ENCODE data around the gene DCAKD. TPM values are rescaled to one million over a fixed set of nuclear protein-coding genes. Genes with fewer than 3 reads are reported as not detected.

Gene DCAKD
- total RNA-seq, 1 experiment from 2014 or later, result 31.9 TPM

DNA sequence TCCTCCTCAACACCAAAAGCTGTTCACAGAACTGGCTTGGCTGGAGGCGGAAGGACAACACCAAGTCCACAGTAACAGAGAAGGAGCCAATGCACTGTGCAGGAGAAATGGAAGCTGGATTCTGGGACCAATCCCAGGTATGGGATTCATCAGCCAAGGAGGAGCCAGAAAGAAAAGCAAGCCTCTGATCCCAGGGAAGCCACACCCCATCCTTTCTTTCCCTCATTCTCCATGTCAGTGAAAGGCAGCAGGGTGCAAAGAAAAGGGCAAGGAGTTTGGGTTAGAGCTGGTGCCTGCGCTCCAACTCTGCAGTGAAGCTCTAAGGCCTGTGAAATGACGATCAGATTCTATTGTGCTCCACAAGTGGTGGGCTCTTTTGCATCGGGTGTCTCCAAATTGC, 11.0 kb downstream of the DCAKD start (continued):
- TF ChIP-seq SP1 (IDR thresholded peaks at IDR 0.05; ENCODE audit: low read depth) (no peak), RAD21 (IDR thresholded peaks at IDR 0.05; ENCODE audit: low read depth) (no peak), ZFX (IDR thresholded peaks at IDR 0.05) (no peak)
- TF ChIP-seq, protein P1, sequence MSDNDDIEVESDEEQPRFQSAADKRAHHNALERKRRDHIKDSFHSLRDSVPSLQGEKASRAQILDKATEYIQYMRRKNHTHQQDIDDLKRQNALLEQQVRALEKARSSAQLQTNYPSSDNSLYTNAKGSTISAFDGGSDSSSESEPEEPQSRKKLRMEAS (IDR thresholded peaks at IDR 0.05), result no peak

DNA sequence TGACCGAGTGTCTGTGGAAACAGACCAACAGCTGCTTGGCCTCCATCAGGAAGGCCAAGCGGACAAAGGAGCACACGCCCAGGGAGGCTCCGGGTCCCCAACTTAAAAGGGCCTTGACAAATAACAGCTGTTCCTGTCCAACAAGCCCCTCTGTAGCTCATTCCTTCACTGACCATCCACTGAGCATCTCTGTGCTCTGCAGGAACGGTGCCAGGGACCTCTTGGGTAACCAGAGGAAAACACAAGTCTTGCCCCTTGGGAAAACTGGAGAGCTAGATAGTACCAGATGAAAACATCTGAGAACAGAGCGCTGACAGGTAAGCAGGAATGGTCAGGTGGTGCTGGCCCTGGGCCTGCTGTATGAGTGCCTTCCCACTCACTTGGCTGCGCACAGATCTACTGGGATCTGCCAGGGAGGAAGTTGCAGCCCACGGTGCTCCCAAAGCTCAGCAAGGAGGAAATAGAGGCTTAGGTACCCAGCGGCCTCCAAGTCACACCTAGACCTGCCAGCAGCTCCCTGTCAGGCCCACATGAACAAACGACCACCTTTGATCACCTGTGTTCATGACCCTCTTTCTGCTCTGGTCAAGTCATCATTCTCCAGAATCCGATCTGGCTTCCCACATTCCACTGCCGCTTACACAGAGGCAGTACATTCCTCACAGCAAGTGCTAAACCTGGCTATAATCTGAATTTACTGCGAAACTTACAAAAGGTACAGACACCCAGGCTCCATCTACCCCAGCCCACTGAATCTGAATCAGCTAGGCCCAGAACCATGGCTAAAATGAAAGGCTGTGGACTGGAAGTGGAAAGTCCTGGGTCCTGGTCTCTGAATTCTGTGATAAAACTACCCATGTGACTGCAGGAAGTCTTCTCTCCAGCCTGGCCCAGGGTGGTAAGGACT, 12.5 kb downstream of the DCAKD start:
- intact Hi-C loops (cut with micrococcal nuclease), result no loop called here
- H3K9ac ChIP-seq (ENCODE audit: low read length), result no peak overlapping the region
- no peak overlapping the region for H2AFZ ChIP-seq (ENCODE audit: low read depth, low read length, poor library complexity, severe bottlenecking)

More for the DNA sequence above, 12.5 kb downstream of the DCAKD start:
- TF ChIP-seq ZFX (IDR thresholded peaks at IDR 0.05) (no peak), POLR2A (IDR thresholded peaks at IDR 0.05; ENCODE audit: borderline replicate concordance, extremely low read depth, insufficient read depth, insufficient read length) (no peak), EZH2phosphoT487 (IDR thresholded peaks at IDR 0.05; ENCODE audit: borderline replicate concordance) (no peak), RAD21 (IDR thresholded peaks at IDR 0.05; ENCODE audit: low read depth) (no peak), CBX3 (IDR thresholded peaks at IDR 0.05; ENCODE audit: low read depth) (no peak), SIN3A (IDR thresholded peaks at IDR 0.05; ENCODE audit: low read depth) (no peak), EGR1 (IDR thresholded peaks at IDR 0.05; ENCODE audit: low read depth) (no peak), ELF1 (IDR thresholded peaks at IDR 0.05; ENCODE audit: borderline replicate concordance, low read depth) (no peak), TCF7L2 (IDR thresholded peaks at IDR 0.05; ENCODE audit: borderline replicate concordance, extremely low read depth, insufficient read depth, insufficient read length) (no peak), YY1 (IDR thresholded peaks at IDR 0.05; ENCODE audit: extremely low read depth, insufficient replicate concordance, low read depth, low read length) (no peak), FOSL1 (IDR thresholded peaks at IDR 0.05; ENCODE audit: low read depth) (no peak), ZNF274 (IDR thresholded peaks at IDR 0.05; ENCODE audit: low read depth, low read length) (no peak), EZH2 (IDR thresholded peaks at IDR 0.05) (no peak), POLR2AphosphoS5 (IDR thresholded peaks at IDR 0.05; ENCODE audit: low read depth, low read length) (no peak), SRF (IDR thresholded peaks at IDR 0.05; ENCODE audit: low read depth) (no peak), JUND (IDR thresholded peaks at IDR 0.05) (no peak)
- TF ChIP-seq, protein P2, sequence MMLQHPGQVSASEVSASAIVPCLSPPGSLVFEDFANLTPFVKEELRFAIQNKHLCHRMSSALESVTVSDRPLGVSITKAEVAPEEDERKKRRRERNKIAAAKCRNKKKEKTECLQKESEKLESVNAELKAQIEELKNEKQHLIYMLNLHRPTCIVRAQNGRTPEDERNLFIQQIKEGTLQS (IDR thresholded peaks at IDR 0.05), result no peak
- TF ChIP-seq, protein P3, sequence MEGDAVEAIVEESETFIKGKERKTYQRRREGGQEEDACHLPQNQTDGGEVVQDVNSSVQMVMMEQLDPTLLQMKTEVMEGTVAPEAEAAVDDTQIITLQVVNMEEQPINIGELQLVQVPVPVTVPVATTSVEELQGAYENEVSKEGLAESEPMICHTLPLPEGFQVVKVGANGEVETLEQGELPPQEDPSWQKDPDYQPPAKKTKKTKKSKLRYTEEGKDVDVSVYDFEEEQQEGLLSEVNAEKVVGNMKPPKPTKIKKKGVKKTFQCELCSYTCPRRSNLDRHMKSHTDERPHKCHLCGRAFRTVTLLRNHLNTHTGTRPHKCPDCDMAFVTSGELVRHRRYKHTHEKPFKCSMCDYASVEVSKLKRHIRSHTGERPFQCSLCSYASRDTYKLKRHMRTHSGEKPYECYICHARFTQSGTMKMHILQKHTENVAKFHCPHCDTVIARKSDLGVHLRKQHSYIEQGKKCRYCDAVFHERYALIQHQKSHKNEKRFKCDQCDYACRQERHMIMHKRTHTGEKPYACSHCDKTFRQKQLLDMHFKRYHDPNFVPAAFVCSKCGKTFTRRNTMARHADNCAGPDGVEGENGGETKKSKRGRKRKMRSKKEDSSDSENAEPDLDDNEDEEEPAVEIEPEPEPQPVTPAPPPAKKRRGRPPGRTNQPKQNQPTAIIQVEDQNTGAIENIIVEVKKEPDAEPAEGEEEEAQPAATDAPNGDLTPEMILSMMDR (IDR thresholded peaks at IDR 0.05 in 2 of 3, conservative IDR thresholded peaks at IDR 0.05 in 1 of 3; ENCODE audit: borderline replicate concordance in 1 of 3, insufficient read depth in 1 of 3, low read depth in 2 of 3, low read length in 2 of 3), result no peak
- TF ChIP-seq, protein P4, sequence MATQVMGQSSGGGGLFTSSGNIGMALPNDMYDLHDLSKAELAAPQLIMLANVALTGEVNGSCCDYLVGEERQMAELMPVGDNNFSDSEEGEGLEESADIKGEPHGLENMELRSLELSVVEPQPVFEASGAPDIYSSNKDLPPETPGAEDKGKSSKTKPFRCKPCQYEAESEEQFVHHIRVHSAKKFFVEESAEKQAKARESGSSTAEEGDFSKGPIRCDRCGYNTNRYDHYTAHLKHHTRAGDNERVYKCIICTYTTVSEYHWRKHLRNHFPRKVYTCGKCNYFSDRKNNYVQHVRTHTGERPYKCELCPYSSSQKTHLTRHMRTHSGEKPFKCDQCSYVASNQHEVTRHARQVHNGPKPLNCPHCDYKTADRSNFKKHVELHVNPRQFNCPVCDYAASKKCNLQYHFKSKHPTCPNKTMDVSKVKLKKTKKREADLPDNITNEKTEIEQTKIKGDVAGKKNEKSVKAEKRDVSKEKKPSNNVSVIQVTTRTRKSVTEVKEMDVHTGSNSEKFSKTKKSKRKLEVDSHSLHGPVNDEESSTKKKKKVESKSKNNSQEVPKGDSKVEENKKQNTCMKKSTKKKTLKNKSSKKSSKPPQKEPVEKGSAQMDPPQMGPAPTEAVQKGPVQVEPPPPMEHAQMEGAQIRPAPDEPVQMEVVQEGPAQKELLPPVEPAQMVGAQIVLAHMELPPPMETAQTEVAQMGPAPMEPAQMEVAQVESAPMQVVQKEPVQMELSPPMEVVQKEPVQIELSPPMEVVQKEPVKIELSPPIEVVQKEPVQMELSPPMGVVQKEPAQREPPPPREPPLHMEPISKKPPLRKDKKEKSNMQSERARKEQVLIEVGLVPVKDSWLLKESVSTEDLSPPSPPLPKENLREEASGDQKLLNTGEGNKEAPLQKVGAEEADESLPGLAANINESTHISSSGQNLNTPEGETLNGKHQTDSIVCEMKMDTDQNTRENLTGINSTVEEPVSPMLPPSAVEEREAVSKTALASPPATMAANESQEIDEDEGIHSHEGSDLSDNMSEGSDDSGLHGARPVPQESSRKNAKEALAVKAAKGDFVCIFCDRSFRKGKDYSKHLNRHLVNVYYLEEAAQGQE (IDR thresholded peaks at IDR 0.05; ENCODE audit: low read depth), result no peak
- no peaks in the 10 kb centered on the region for H3K4me1 ChIP-seq (ENCODE audit: control insufficient read depth in 1 of 2, insufficient read depth in 2 of 2, low read length in 2 of 2)
- RAD21 ChIA-PET (ENCODE audit: low non-redundant PET in 1 of 2, low total read pairs in 2 of 2, uncharacterized antibody in 2 of 2, unreplicated experiment in 2 of 2), result no interaction called here
- H3K27me3 ChIP-seq (ENCODE audit: insufficient read depth, low read length), result no peaks in the 10 kb centered on the region
- H3K27ac ChIP-seq (ENCODE audit: low read depth, low read length), result no peak overlapping the region
- H3K79me2 ChIP-seq (ENCODE audit: insufficient read depth, low read length), result peaks cover 11% of the 10 kb centered on the region; the same call in 1 of the 2 replicates
- BruUV-seq (replicated peaks), result no TSS peak
- H3K4me3 ChIP-seq (replicated peaks in 1 of 2; ENCODE audit: low read depth in 1 of 2, low read length in 2 of 2), result no peak overlapping the region
- H3K9me2 ChIP-seq (ENCODE audit: insufficient read depth), result no peaks in the 10 kb centered on the region
- CTCF ChIA-PET, result no interaction called here
- DNase-seq (ENCODE audit: low read depth, low spot score), result no peak
- POLR2A ChIA-PET, result interaction anchor here (0.6 kb wide), 1 partner anchor 13 kb away, joined by 3 read pairs; no protein-coding TSS in a partner anchor
- no peak overlapping the region for H3K4me2 ChIP-seq (ENCODE audit: low read length)
- ATAC-seq, result no peak
- H4K20me1 ChIP-seq (ENCODE audit: insufficient read depth), result no peaks in the 10 kb centered on the region
- H3K9me3 ChIP-seq (ENCODE audit: control insufficient read depth in 1 of 2, insufficient read depth in 1 of 2, low read depth in 1 of 2, low read length in 2 of 2), result no peaks in the 10 kb centered on the region
- H3K36me3 ChIP-seq (ENCODE audit: control insufficient read depth in 1 of 2, insufficient read depth in 2 of 2, low read length in 2 of 2), result 0 out of 4 replicates have a peak, but pooled peaks cover 0 to under 1% of the 10 kb centered on the region in 2 experiments
